ENCODE measurements around the gene GNAO1. TPM values are rescaled to one million over a fixed set of nuclear protein-coding genes. Genes with fewer than 3 reads are reported as not detected.

The GNAO1 gene
- total and polyA plus RNA-seq, 9 of the 15 experiments (the other 6 are each of a cell fraction or from before 2014, with no cell fraction given): 0.07 to 0.42 (median 0.08) TPM; not detected in 5

GRCh38 chr16:56263711-56264608 lies 72.7 kb downstream of the GNAO1 start:
- H3K27ac ChIP-seq (ENCODE audit: extremely low read depth, low read depth, low read length): peak overlapping the region; percentile 27; the same call in 2 of the 3 replicates
- in situ Hi-C loops (cut with MboI): no loop called here
- H3K36me3 ChIP-seq (ENCODE audit: control insufficient read depth, insufficient read depth, low read length): no peaks in the 10 kb centered on the region
- H3K27me3 ChIP-seq (ENCODE audit: control insufficient read depth in 2 of 2, insufficient read depth in 2 of 2, low read length in 2 of 2): no peaks in the 10 kb centered on the region
- H2AFZ ChIP-seq (ENCODE audit: low read depth, low read length): peak overlapping the region; percentile 81
- H3K9ac ChIP-seq (ENCODE audit: insufficient read depth in 1 of 2, low read depth in 2 of 2, low read length in 2 of 2): peak overlapping the region in 1 of 2 experiments; percentile 86; a peak in 2 of 4 replicates
- peak overlapping the region; percentile 56; the same call in 1 of the 2 replicates for H3K4me2 ChIP-seq (ENCODE audit: insufficient read depth, low read length)
- intact Hi-C loops (cut with micrococcal nuclease): loop anchor here (5.0 kb wide), 1 partner anchor 53 kb away; no protein-coding TSS in a partner anchor
- H3K4me3 ChIP-seq: no peak overlapping the region
- H4K20me1 ChIP-seq (replicated peaks; ENCODE audit: control insufficient read depth, insufficient read depth, low read length): no peaks in the 10 kb centered on the region
- ATAC-seq (peak; percentile 63), FAIRE-seq (peak; percentile 61), DNase-seq (ENCODE audit: extremely low read depth in 1 of 4, low spot score in 3 of 4) (peak; percentile 27 to 68 (median 48))
- no peaks in the 10 kb centered on the region for H3K79me2 ChIP-seq (ENCODE audit: control insufficient read depth, insufficient read depth, low read length)
- BruUV-seq (replicated peaks): no TSS peak
- H3K9me3 ChIP-seq (replicated peaks; ENCODE audit: control insufficient read depth, insufficient read depth, low read depth, low read length): no peaks in the 10 kb centered on the region
- POLR2A ChIA-PET: interaction anchor here (1.4 to 4.0 kb wide), 3 partner anchors 10 to 14 kb away, joined by 3 to 38 read pairs (median 6); no protein-coding TSS in a partner anchor
- CTCF ChIA-PET (ENCODE audit: low intra/inter-chr PET ratio): no interaction called here
- 25% methylated on average over 11 of the region's 11 CpGs for WGBS (ENCODE audit: insufficient coverage, low coverage, missing lambda C conversion rate)
- H3K9me1 ChIP-seq (ENCODE audit: control insufficient read depth, insufficient read depth, low read length): no peaks in the 10 kb centered on the region
- peaks cover 22 to 47% of the 10 kb centered on the region in 2 experiments for H3K4me1 ChIP-seq (replicated peaks in 1 of 2; ENCODE audit: control insufficient read depth in 2 of 2, insufficient read depth in 2 of 2, low read length in 2 of 2)
- TF ChIP-seq MAFF (IDR thresholded peaks at IDR 0.05; ENCODE audit: low read length) (0 out of 2 replicates have a peak, but pooled peaks have one; percentile 30), BCLAF1 (IDR thresholded peaks at IDR 0.05; ENCODE audit: borderline replicate concordance in 1 of 2, control insufficient read depth in 1 of 2, low read depth in 2 of 2, low read length in 1 of 2) (no peak), HDAC3 (IDR thresholded peaks at IDR 0.05; ENCODE audit: borderline replicate concordance, partially characterized antibody) (no peak), FOXM1 (IDR thresholded peaks at IDR 0.05; ENCODE audit: low read depth) (no peak), FOXM1 (CRISPR knock-in tag; IDR thresholded peaks at IDR 0.05; ENCODE audit: low read depth) (no peak), GABPA (tag; conservative IDR thresholded peaks at IDR 0.05; ENCODE audit: low read depth) (0 out of 2 replicates have a peak, but pooled peaks have one; percentile 24), ZBTB7A (IDR thresholded peaks at IDR 0.05; ENCODE audit: borderline replicate concordance, control insufficient read depth, low read depth, low read length) (peak; percentile 71; the same call in 1 of the 2 replicates), CBFA2T3 (IDR thresholded peaks at IDR 0.05) (peak; percentile 18; the same call in 1 of the 2 replicates), MAFG (tag; conservative IDR thresholded peaks at IDR 0.05) (peak; percentile 69), CXXC5 (CRISPR knock-in tag; IDR thresholded peaks at IDR 0.05) (0 out of 2 replicates have a peak, but pooled peaks have one; percentile 29), RNF2 (IDR thresholded peaks at IDR 0.05) (no peak), CBX1 (IDR thresholded peaks at IDR 0.05; ENCODE audit: low read depth) (no peak), ZNF592 (IDR thresholded peaks at IDR 0.05) (peak; percentile 16; the same call in 1 of the 2 replicates)
